ENCODE data around the gene CHAC2. TPM values are rescaled to one million over a fixed set of nuclear protein-coding genes. Genes with fewer than 3 reads are reported as not detected.
A peak's percentile ranks its signal among the peaks of the same experiment; 100 is the strongest.

Gene CHAC2
- total and polyA plus RNA-seq, 2 experiments from 2014 or later = 17.9 to 25.8 TPM

DNA sequence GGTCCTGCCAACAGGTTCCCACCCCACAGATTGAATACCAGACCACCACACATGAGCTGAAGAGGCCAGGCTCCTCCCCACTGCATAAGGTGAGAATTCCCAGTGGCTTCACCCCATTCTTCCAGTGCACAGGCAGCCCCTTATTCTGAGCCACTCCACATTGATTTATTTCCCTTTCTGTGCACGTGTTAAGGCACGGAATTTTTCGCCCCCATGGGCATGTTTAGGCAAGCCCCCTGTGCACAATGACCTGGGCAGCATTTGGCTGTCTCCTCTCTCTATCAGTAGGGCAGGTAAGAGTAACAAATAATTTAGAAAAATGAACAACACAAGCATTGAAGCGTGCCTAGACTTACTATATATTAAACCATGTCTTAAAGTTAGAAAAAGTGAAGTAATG, 15.2 kb upstream of the CHAC2 start:
- peak overlapping the region; percentile 84 for H3K27ac Mint-ChIP-seq

DNA sequence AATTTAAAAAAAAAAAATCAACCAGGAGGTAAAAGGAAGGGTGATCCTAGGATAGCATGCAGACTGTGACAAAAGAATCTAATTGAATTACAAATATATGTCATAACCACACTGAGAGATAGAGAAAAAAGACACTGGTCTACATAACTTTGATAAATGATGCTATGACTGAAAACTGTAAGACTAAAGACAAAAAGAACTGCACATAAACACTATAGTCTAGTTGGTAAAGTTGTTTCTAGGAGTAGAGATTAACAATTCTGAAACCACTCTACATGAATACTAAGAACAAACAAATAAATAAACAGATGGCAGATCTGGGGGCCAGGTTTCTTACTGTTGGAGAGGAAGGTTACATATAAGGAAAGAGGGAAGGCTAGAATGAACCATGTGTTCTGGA, 14.6 kb upstream of the CHAC2 start:
- H3K79me2 ChIP-seq (replicated peaks; ENCODE audit: insufficient read depth) = no peaks in the 10 kb centered on the region
- Mint-ChIP-seq H3K27me3 (ENCODE audit: insufficient read depth, low read depth, poor library complexity) (no peaks in the 10 kb centered on the region), H3K4me3 (no peak overlapping the region), H3K9me3 (no peaks in the 10 kb centered on the region), H3K27ac (peak overlapping the region; percentile 84; the same call in 1 of the 2 replicates), H3K36me3 (ENCODE audit: low read depth) (peaks cover 27% of the 10 kb centered on the region), H3K4me1 (0 out of 3 replicates have a peak, but pooled peaks cover 5% of the 10 kb centered on the region)
- H3K27me3 ChIP-seq (ENCODE audit: insufficient read depth) = no peaks in the 10 kb centered on the region
- ATAC-seq (no peak), DNase-seq (ENCODE audit: low spot score) (no peak)
- H3K4me3 ChIP-seq = no peak overlapping the region
- no peak overlapping the region for H3K27ac ChIP-seq (ENCODE audit: low read depth)
- H2AFZ ChIP-seq = no peak overlapping the region
- H3K36me3 ChIP-seq (ENCODE audit: insufficient read depth) = 0 out of 2 replicates have a peak, but pooled peaks cover 3% of the 10 kb centered on the region
- H3K4me1 ChIP-seq (ENCODE audit: insufficient read depth) = no peaks in the 10 kb centered on the region
- no peaks in the 10 kb centered on the region for H4K20me1 ChIP-seq (replicated peaks; ENCODE audit: insufficient read depth)
- H3F3A ChIP-seq (replicated peaks; ENCODE audit: low read depth) = no peaks in the 10 kb centered on the region
- H3K4me2 ChIP-seq = no peak overlapping the region
- no peaks in the 10 kb centered on the region for H3K9me2 ChIP-seq (ENCODE audit: insufficient read depth)
- no peak for TF ChIP-seq CREB1 (CRISPR knock-in tag; IDR thresholded peaks at IDR 0.05; ENCODE audit: low read depth)
- no peak for TF ChIP-seq EZH2 (IDR thresholded peaks at IDR 0.05; ENCODE audit: low read depth, unreplicated experiment)
- TF ChIP-seq, protein P1, sequence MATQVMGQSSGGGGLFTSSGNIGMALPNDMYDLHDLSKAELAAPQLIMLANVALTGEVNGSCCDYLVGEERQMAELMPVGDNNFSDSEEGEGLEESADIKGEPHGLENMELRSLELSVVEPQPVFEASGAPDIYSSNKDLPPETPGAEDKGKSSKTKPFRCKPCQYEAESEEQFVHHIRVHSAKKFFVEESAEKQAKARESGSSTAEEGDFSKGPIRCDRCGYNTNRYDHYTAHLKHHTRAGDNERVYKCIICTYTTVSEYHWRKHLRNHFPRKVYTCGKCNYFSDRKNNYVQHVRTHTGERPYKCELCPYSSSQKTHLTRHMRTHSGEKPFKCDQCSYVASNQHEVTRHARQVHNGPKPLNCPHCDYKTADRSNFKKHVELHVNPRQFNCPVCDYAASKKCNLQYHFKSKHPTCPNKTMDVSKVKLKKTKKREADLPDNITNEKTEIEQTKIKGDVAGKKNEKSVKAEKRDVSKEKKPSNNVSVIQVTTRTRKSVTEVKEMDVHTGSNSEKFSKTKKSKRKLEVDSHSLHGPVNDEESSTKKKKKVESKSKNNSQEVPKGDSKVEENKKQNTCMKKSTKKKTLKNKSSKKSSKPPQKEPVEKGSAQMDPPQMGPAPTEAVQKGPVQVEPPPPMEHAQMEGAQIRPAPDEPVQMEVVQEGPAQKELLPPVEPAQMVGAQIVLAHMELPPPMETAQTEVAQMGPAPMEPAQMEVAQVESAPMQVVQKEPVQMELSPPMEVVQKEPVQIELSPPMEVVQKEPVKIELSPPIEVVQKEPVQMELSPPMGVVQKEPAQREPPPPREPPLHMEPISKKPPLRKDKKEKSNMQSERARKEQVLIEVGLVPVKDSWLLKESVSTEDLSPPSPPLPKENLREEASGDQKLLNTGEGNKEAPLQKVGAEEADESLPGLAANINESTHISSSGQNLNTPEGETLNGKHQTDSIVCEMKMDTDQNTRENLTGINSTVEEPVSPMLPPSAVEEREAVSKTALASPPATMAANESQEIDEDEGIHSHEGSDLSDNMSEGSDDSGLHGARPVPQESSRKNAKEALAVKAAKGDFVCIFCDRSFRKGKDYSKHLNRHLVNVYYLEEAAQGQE (IDR thresholded peaks at IDR 0.05; ENCODE audit: unreplicated experiment) = no peak
- no peak for TF ChIP-seq POLR2AphosphoS5 (IDR thresholded peaks at IDR 0.05; ENCODE audit: low read depth)
- TF ChIP-seq, protein P2, sequence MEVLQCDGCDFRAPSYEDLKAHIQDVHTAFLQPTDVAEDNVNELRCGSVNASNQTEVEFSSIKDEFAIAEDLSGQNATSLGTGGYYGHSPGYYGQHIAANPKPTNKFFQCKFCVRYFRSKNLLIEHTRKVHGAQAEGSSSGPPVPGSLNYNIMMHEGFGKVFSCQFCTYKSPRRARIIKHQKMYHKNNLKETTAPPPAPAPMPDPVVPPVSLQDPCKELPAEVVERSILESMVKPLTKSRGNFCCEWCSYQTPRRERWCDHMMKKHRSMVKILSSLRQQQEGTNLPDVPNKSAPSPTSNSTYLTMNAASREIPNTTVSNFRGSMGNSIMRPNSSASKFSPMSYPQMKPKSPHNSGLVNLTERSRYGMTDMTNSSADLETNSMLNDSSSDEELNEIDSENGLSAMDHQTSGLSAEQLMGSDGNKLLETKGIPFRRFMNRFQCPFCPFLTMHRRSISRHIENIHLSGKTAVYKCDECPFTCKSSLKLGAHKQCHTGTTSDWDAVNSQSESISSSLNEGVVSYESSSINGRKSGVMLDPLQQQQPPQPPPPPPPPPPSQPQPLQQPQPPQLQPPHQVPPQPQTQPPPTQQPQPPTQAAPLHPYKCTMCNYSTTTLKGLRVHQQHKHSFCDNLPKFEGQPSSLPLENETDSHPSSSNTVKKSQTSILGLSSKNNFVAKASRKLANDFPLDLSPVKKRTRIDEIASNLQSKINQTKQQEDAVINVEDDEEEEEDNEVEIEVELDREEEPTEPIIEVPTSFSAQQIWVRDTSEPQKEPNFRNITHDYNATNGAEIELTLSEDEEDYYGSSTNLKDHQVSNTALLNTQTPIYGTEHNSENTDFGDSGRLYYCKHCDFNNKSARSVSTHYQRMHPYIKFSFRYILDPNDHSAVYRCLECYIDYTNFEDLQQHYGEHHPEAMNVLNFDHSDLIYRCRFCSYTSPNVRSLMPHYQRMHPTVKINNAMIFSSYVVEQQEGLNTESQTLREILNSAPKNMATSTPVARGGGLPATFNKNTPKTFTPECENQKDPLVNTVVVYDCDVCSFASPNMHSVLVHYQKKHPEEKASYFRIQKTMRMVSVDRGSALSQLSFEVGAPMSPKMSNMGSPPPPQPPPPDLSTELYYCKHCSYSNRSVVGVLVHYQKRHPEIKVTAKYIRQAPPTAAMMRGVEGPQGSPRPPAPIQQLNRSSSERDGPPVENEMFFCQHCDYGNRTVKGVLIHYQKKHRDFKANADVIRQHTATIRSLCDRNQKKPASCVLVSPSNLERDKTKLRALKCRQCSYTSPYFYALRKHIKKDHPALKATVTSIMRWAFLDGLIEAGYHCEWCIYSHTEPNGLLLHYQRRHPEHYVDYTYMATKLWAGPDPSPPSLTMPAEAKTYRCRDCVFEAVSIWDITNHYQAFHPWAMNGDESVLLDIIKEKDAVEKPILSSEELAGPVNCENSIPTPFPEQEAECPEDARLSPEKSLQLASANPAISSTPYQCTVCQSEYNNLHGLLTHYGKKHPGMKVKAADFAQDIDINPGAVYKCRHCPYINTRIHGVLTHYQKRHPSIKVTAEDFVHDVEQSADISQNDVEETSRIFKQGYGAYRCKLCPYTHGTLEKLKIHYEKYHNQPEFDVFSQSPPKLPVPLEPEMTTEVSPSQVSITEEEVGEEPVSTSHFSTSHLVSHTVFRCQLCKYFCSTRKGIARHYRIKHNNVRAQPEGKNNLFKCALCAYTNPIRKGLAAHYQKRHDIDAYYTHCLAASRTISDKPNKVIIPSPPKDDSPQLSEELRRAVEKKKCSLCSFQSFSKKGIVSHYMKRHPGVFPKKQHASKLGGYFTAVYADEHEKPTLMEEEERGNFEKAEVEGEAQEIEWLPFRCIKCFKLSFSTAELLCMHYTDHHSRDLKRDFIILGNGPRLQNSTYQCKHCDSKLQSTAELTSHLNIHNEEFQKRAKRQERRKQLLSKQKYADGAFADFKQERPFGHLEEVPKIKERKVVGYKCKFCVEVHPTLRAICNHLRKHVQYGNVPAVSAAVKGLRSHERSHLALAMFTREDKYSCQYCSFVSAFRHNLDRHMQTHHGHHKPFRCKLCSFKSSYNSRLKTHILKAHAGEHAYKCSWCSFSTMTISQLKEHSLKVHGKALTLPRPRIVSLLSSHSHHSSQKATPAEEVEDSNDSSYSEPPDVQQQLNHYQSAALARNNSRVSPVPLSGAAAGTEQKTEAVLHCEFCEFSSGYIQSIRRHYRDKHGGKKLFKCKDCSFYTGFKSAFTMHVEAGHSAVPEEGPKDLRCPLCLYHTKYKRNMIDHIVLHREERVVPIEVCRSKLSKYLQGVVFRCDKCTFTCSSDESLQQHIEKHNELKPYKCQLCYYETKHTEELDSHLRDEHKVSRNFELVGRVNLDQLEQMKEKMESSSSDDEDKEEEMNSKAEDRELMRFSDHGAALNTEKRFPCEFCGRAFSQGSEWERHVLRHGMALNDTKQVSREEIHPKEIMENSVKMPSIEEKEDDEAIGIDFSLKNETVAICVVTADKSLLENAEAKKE (CRISPR knock-in tag; IDR thresholded peaks at IDR 0.05) = no peak
- TF ChIP-seq JUNB (IDR thresholded peaks at IDR 0.05; ENCODE audit: unreplicated experiment) = no peak
- TF ChIP-seq EZH2phosphoT487 (IDR thresholded peaks at IDR 0.05; ENCODE audit: unreplicated experiment) = no peak
- no peak for TF ChIP-seq ZNF114 (CRISPR knock-in tag; IDR thresholded peaks at IDR 0.05)
- TF ChIP-seq, protein P3, sequence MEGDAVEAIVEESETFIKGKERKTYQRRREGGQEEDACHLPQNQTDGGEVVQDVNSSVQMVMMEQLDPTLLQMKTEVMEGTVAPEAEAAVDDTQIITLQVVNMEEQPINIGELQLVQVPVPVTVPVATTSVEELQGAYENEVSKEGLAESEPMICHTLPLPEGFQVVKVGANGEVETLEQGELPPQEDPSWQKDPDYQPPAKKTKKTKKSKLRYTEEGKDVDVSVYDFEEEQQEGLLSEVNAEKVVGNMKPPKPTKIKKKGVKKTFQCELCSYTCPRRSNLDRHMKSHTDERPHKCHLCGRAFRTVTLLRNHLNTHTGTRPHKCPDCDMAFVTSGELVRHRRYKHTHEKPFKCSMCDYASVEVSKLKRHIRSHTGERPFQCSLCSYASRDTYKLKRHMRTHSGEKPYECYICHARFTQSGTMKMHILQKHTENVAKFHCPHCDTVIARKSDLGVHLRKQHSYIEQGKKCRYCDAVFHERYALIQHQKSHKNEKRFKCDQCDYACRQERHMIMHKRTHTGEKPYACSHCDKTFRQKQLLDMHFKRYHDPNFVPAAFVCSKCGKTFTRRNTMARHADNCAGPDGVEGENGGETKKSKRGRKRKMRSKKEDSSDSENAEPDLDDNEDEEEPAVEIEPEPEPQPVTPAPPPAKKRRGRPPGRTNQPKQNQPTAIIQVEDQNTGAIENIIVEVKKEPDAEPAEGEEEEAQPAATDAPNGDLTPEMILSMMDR (conservative IDR thresholded peaks at IDR 0.05; ENCODE audit: low read depth in 2 of 2) = no peak

More for the DNA sequence above, 15.2 kb upstream of the CHAC2 start:
- ATAC-seq = no peak
- H3K4me3 ChIP-seq = no peak overlapping the region
- TF ChIP-seq JUNB (IDR thresholded peaks at IDR 0.05; ENCODE audit: unreplicated experiment) = no peak
- no peak for TF ChIP-seq NANOG (IDR thresholded peaks at IDR 0.05; ENCODE audit: borderline replicate concordance)
- no peak overlapping the region for H3K27ac ChIP-seq (ENCODE audit: low read depth)
- no peaks in the 10 kb centered on the region for H3K4me1 ChIP-seq (ENCODE audit: insufficient read depth)
- no peaks in the 10 kb centered on the region for H4K20me1 ChIP-seq (replicated peaks; ENCODE audit: insufficient read depth)
- H3K27me3 ChIP-seq (ENCODE audit: insufficient read depth) = no peaks in the 10 kb centered on the region
- Mint-ChIP-seq H3K36me3 (ENCODE audit: low read depth) (peaks cover 28% of the 10 kb centered on the region), H3K27me3 (ENCODE audit: insufficient read depth, low read depth, poor library complexity) (no peaks in the 10 kb centered on the region), H3K4me3 (no peak overlapping the region), H3K4me1 (0 out of 3 replicates have a peak, but pooled peaks cover 5% of the 10 kb centered on the region), H3K9me3 (no peaks in the 10 kb centered on the region)
- H3K9me2 ChIP-seq (ENCODE audit: insufficient read depth) = no peaks in the 10 kb centered on the region
- no peaks in the 10 kb centered on the region for H3F3A ChIP-seq (replicated peaks; ENCODE audit: low read depth)
- H2AFZ ChIP-seq = no peak overlapping the region
- no peak for DNase-seq (ENCODE audit: low spot score)
- 0 out of 2 replicates have a peak, but pooled peaks cover 3% of the 10 kb centered on the region for H3K36me3 ChIP-seq (ENCODE audit: insufficient read depth)
- no peak overlapping the region for H3K4me2 ChIP-seq
- no peaks in the 10 kb centered on the region for H3K79me2 ChIP-seq (replicated peaks; ENCODE audit: insufficient read depth)
